ENCODE data around the gene TMEM132A.

DNA sequence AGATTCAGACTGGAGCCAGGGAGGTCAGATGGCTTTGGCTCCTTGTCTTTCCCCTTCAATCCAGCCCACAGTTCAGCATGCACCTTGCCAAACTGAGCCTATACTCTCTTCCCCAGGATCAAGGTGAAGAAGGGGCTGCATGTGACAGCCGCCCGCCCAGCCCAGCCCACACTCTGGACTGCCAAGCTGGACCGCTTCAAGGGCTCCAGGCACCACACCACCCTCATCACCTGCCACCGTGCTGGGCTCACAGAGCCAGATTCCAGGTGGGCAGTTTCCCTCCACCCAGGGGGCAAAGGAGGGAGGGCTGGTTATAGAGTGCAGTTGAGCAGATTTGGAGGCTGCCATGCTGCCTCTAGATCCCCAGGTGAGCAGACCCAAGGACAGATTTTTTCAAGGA lies 6.1 kb downstream of the TMEM132A start:
- TF ChIP-seq POLR2A (IDR thresholded peaks at IDR 0.05; ENCODE audit: low read length) (no peak), GATA1 (IDR thresholded peaks at IDR 0.05; ENCODE audit: low read depth, low read length) (no peak)

Measured in erythroblast (primary cell).